Progenitor cell of endocrine pancreas (in vitro differentiated cells): ENCODE data around the gene UBALD1. TPM values are rescaled to one million over a fixed set of nuclear protein-coding genes. Genes with fewer than 3 reads are reported as not detected.

Experiments used
- DNase-seq: peaks from one replicate; pipeline ENCODE4 v3.0.0; 2021; ENCODE audit warnings: low spot score; ENCODE audit not compliant: unreplicated experiment
- H3K27ac Mint-ChIP-seq: 2 replicates; pipeline ENCODE4 v1.8.0; 2021; ENCODE audit warnings: mild to moderate bottlenecking, moderate library complexity, mixed read lengths
- H3K27me3 Mint-ChIP-seq: 2 replicates; pipeline ENCODE4 v1.8.0; 2021; ENCODE audit warnings: mixed read lengths
- H3K36me3 Mint-ChIP-seq: 2 replicates; pipeline ENCODE4 v1.8.0; 2022; ENCODE audit warnings: mixed read lengths; ENCODE audit not compliant: insufficient read depth
- H3K4me1 Mint-ChIP-seq: 2 replicates; pipeline ENCODE4 v1.8.0; 2021; ENCODE audit warnings: low read depth, mixed read lengths
- H3K4me3 Mint-ChIP-seq: 2 replicates; pipeline ENCODE4 v1.8.0; 2021; ENCODE audit warnings: low read depth, mild to moderate bottlenecking, moderate library complexity, mixed read lengths
- H3K9me3 Mint-ChIP-seq: 2 replicates; pipeline ENCODE4 v1.8.0; 2021; ENCODE audit warnings: low read depth, mixed read lengths
- CTCF ChIP-seq: fragments of 200-600 bp; sonication (generic); IDR thresholded peaks from one replicate; pipeline ENCODE4 v1.5.0; 2021; ENCODE audit warnings: antibody characterized with exemption, mild to moderate bottlenecking; ENCODE audit not compliant: unreplicated experiment
- total RNA-seq: library from RNA; stranded (reverse); gene quantifications from 2 replicates; pipeline ENCODE4 v1.2.1, GENCODE V29; 2021

Gene UBALD1
- total RNA-seq, 1 donor from 2014 or later: 39.4 TPM

GRCh38 chr16:4613636-4614570 is 785 bp downstream of the UBALD1 start:
- Mint-ChIP-seq H3K27ac (peak overlapping the region; percentile 80), H3K4me3 (peak overlapping the region; percentile 74), H3K36me3 (no peaks in the 10 kb centered on the region), H3K4me1 (peaks cover 21% of the 10 kb centered on the region), H3K27me3 (no peaks in the 10 kb centered on the region), H3K9me3 (no peaks in the 10 kb centered on the region)
- TF ChIP-seq CTCF: no peak
- peak; percentile 37 for DNase-seq

GRCh38 chr16:4612977-4613635 is 1.6 kb downstream of the UBALD1 start:
- no peak for DNase-seq
- Mint-ChIP-seq H3K4me3 (peak overlapping the region; percentile 74), H3K27me3 (no peaks in the 10 kb centered on the region), H3K27ac (peak overlapping the region; percentile 29), H3K4me1 (peaks cover 17% of the 10 kb centered on the region), H3K9me3 (no peaks in the 10 kb centered on the region), H3K36me3 (no peaks in the 10 kb centered on the region)
- TF ChIP-seq CTCF: no peak

GRCh38 chr16:4612474-4612931 is 2.2 kb downstream of the UBALD1 start:
- H3K9me3 Mint-ChIP-seq: no peaks in the 10 kb centered on the region
- no peaks in the 10 kb centered on the region for H3K27me3 Mint-ChIP-seq
- TF ChIP-seq CTCF: no peak
- H3K4me1 Mint-ChIP-seq: peaks cover 14% of the 10 kb centered on the region
- DNase-seq: no peak
- H3K36me3 Mint-ChIP-seq: no peaks in the 10 kb centered on the region
- peak overlapping the region; percentile 74 for H3K4me3 Mint-ChIP-seq
- H3K27ac Mint-ChIP-seq: no peak overlapping the region

- Mint-ChIP-seq H3K9me3 (no peaks in the 10 kb centered on the region), H3K27ac (peak overlapping the region; percentile 79), H3K4me3 (peak overlapping the region; percentile 52), H3K27me3 (no peaks in the 10 kb centered on the region), H3K4me1 (peaks cover 8% of the 10 kb centered on the region), H3K36me3 (no peaks in the 10 kb centered on the region)
- TF ChIP-seq CTCF: no peak
- no peak for DNase-seq
Observed at GRCh38 chr16:4611337-4612021, 3.2 kb downstream of the UBALD1 start.
